Stimulated activated CD4-positive, alpha-beta T cell treated with anti-CD3 and anti-CD28 coated beads, TNF-alpha, amount 100 ng/mL, for 1 hour (primary cell): ENCODE measurements around the gene AJUBA.
"Not testable (repeated sequence)": the region's sequence is repeated elsewhere in the genome, so short reads cannot be mapped to it uniquely, and the experiment has no call there.

ENCODE experiments used
- DNase-seq, 3 donors: peaks; one replicate each; pipeline ENCODE4 v3.0.0-alpha.2; 2020; ENCODE audit warnings: low read depth in 3 of 3, low spot score in 1 of 3

AJUBA gene

GRCh38 chr14:22981090-22981875, 1.1 kb downstream of the AJUBA start:
- peak in 1 of 3 donors; percentile 16 for DNase-seq

GRCh38 chr14:22980672-22981089, 1.7 kb downstream of the AJUBA start:
- peak in 1 of 3 donors; percentile 42 for DNase-seq

GRCh38 chr14:22979748-22980392, 2.5 kb downstream of the AJUBA start:
- DNase-seq = no peak

GRCh38 chr14:22978981-22979671, 3.2 kb downstream of the AJUBA start:
- DNase-seq = no peak

- no peak for DNase-seq
These were observed 3.9 kb downstream of the AJUBA start for GRCh38 chr14:22978487-22978837.

- DNase-seq = no peak
These were observed 4.5 kb downstream of the AJUBA start for GRCh38 chr14:22977684-22978486.

GRCh38 chr14:22977434-22977683, 5.0 kb downstream of the AJUBA start:
- no peak for DNase-seq

DNA sequence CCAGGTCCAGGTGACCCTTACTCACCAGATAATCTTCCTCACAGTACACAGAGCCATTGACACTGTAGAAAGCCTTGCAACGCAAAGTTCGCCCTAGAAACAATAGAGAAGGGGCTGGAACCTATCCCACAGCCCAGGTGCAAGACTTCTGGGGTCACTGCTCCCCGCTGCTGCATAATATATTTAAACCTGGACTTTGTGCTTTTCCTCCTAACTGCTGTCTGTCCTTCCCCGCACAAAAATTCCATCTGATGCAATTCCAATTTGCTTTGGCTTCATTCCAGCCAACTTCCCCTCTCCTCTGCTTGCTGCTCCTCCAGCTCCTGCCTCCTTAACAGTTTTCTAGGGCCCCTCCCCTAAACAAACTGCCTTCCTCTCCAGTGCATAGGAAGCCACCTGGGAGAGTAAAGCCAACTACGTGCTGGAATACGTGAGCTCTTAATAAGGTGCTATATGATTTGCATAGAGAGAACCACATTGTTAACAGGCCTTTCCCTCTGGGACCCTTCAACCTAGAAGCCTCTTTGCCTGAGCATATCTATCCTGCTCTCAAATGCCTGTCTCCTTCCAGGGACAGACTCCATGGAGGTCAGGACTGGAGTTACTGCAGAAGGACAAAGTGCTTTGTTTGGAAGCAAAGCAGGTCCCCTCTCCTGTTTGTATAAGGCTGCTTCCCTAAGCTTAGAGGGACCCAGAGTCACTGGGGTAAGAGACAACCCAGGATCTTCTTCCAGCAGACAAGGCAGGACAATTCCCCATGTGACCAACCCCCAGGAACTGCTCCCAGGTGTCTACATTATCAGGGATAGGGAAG, 5.5 kb downstream of the AJUBA start:
- no peak for DNase-seq

DNA sequence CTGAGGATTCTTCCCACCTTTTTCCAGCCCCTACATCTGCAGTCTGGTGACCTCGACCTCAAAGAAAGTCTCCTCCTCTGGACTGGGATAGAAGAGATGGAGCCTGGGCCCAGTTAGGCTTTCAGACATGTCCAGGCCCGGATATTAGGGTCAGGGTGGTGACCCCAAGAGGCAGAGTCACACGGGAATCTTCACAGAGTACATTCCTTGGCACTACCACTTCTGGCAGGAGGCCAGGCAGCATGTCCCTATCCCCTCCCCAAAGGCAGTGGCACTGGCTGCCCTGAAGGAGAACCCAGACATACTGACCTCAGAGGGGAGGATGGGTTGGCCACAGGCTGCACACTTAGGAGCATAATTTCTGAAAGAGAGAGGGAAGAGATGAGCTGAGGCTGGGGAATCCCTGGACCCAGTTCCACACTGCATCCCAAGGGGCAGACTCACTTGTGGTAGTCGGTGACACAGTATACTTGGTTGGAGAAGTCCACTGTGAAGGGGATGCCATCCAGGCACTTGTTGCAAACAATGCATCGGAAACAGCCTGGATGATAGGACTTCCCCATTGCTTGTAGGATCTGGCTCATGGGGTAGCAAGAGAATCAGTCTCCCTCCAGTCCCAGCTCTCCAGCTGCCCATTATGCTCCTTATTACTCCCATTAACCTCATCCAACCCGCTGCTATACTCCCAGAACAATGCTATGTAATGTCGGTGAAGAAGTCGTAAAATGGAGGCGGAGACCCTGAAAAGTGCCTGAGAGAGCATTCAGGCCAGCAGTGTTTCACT, 7.6 kb downstream of the AJUBA start:
- DNase-seq = no peak

DNA sequence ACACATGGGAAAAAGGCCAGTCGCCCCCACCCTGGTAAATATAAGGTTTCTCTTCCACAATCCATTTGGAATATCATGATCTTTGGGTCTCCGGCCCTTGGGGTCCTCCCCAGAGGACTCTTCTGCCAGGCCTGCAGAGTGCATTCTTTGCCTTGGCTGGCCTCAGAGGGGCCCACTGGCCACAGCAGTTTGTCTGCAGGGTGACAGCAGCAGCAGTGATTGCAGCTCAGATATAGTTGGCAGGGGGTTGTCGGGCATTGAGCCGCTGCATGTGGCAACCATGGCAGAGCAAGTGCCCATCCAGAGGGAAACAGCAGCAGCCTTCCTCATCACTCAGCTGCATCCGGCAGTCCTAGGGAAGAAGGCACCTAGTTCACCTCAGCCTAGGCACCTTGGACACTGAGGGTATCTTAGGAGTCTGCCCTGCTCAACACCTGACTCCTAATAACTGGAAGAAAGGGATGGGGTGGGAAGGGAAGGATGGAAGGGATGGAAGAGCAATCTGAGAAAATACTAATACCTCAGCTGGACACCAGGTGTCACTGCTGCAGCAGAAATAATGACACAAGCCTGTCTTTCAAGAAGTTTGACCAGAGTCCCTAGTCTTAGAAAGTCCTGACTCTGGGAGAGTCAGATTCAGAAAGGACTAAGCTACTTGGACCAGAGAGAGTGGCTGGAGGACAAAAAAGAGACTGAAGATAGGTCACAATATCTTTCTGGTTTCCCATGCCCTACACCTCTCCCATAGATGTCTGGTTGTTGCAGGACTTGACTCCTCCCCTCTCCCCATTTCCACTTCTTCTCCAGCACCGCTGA, 8.9 kb downstream of the AJUBA start:
- no peak for DNase-seq

- no peak for DNase-seq
These were observed 9.9 kb downstream of the AJUBA start for GRCh38 chr14:22972313-22972930.

- DNase-seq = no peak
These were observed 11.2 kb downstream of the AJUBA start for GRCh38 chr14:22971152-22971551.

DNA sequence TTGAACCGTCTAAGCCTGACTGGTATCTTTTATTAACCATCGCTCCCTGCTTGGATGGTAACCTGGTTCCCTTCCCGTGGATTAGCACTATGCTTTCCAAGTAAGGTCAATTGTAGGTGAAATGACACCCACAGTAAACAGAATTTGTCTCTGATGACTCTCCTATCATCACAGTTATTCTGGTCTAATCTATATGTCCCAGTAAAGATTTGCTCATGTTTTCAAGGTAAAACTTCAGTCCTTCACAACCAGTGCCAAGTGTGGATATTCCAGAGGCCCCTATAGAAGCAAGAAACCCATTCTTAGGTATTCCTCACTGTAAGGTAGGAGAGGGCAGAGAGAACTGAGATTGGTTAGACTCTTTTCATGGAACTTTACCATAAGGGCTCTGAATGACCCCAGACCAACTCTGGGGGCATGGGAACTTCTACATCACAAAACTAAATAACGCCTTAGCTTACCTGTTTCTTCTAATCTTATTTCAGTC, 15.5 kb downstream of the AJUBA start:
- no peak for DNase-seq

DNA sequence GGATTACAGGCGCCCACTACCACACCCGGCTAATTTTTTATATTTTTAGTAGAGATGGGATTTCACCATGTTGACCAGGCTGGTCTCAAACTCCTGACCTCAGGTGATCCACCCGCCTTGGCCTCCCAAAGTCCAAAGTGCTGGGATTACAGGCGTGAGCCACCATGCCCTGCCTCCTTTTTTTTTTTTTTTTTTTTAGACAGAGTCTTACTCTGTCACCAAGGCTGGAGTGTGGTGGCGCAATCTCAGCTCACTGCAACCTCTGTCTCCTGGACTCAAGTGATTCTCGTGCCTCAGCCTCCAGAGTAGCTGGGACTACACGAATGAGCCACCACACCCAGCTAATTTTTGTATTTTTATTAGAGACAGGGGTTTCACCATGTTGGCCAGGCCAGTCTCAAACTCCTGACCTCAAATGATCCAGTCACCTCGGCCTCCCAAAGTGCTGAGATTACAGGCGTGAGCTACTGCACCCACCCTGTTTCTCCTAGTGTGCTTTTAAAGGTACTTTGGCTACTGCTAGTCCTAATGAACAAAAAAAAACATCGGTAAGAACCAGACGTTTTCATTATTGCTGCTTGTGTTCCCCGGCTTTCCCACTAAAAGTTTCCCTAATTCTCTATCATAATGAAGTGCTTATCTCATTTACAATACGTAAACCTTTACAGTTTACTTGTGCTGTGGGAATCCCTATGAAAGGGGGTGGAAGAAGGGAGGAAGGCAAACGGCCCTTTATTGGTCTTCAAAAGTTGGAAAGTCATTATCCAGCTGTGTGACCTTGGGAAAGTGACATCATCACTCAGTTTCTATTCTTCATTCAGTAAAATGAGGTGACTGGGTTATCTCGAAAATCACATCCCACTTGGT, 16.2 kb downstream of the AJUBA start:
- DNase-seq = not testable (repeated sequence)

GRCh38 chr14:22962061-22962676, 20.2 kb downstream of the AJUBA start:
- no peak for DNase-seq

DNA sequence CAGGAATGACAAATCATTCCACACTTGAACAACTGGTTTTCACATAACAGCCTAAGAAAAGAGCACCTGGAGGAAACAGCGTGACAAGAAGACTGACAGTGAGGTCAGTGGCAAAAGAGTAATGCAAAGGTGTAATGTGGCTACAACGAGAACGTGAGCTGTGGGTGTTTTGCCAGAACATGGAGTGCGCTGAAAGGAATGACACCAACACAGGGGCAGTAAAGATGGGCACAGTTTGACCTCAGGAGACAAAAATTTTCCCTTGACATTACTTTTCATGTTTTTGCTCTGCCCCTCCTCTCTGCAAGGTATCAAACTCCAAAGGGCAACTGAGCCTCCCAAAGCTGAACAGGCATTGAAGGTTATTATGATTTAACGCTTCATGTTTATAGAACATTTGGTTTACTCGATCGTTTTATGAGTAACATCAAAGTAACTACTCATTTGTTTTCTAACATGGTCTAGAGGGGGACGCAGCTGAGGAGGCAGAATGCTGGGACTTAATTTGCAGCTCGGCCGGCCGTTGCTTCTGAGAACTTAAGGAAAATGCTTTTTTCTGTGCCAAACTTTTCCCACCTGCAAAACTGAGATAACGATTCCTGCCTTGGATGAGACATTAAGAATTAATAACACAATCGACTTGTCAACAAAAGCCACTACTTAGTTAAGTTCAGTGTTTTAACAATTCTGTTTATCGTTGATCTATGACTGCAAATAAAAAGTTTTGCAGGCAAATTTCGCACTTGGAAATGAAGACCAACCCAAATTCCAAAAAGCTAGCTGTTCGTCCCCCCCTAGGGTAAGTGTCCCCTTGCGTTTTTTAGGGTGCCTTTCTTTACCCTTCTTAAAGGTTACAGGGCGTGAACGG, 26.4 kb downstream of the AJUBA start:
- no peak for DNase-seq
